ENCODE measurements around the gene SND1.

DNA sequence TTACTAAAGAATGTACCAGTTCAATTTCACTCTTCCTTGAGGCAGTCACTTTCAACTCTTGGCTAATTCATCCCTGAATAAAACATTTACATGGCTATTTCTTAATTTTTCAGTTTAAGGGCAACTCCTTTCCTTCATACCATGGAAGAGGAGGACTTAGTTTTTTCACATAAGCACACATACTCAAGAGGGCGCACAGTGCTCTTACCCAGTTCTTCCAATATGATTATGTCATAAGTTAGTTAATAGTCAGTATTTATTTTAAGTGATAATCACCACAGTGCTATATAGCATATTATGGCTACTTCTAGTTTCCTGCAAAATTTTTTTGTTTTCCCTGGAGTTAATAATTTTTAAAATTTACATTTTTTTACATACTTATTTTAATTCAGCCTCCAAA, 58.6 kb downstream of the SND1 start:
- TF ChIP-seq POLR2AphosphoS5 (IDR thresholded peaks at IDR 0.05; ENCODE audit: borderline replicate concordance, low read depth, low read length) (no peak), EZH2 (IDR thresholded peaks at IDR 0.05) (no peak), FOXP2 (optimal IDR thresholded peaks at IDR 0.05; ENCODE audit: control extremely low read depth, extremely low read length, insufficient read depth) (no peak)
